Measurements from ENCODE around the gene POU4F3.

Gene POU4F3

DNA sequence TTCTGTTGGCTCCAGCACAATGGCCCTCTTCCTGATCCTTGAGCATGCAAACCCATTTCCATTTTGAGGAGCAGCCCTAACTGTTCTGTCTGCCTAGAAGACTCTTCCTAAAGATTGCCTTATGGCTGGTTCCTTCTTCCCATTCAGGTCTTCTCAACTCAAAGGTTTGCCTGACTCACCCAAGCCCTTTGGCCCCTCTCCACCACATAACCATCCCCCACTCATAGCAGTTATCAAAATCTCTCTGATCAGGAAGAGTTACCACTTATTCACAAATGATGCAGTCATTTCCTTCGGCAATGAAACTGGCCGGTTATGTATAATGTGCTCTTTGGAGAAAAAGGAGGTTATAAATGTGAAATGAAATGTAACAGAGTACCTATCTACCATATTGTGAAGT, 8.9 kb upstream of the POU4F3 start:
- Histone ChIP-seq H3K9me3 (ENCODE audit: control insufficient read depth, low read length) (no peaks in the 10 kb centered on the region), H3K4me3 (ENCODE audit: low read depth, low read length) (no peak overlapping the region)

DNA sequence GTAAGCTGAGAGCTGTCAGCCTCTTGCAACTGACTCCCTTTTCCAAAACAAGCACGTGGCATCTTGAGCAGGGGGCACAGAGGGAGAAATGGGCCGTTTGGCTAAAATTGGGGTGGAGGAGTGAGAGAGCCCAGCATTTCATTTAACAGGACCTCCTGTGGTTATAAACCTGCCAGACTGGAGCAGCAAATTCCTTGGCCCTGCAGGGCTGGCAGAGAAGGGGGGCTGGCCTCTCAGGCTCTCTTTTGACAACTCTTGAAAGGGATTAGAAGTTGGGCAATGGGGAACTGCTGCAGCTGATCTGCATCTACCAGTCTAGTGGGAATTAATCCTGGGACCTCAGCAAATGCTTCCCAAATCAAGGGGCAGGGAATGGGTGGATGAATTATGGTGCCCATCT, 7.2 kb upstream of the POU4F3 start:
- H3K27ac ChIP-seq, result no peak overlapping the region
- no peak overlapping the region for H2AFZ ChIP-seq
- no peaks in the 10 kb centered on the region for H3K79me2 ChIP-seq
- H3K4me1 ChIP-seq, result no peaks in the 10 kb centered on the region
- no peak overlapping the region for H3K4me3 ChIP-seq (ENCODE audit: low read depth, low read length)
- no peak overlapping the region for H3K9ac ChIP-seq
- no peaks in the 10 kb centered on the region for H3K36me3 ChIP-seq (ENCODE audit: control insufficient read depth, insufficient read depth, low read length)
- no peaks in the 10 kb centered on the region for H3K9me3 ChIP-seq (ENCODE audit: control insufficient read depth, low read length)
- H3K27me3 ChIP-seq (ENCODE audit: control insufficient read depth, insufficient read depth, low read length), result peaks cover 8% of the 10 kb centered on the region
- no peak for TF ChIP-seq CTCF (IDR thresholded peaks at IDR 0.05)
- no peak overlapping the region for H3K4me2 ChIP-seq (ENCODE audit: low read length)

More for the DNA sequence above, 8.9 kb upstream of the POU4F3 start:
- H3K36me3 ChIP-seq (ENCODE audit: control insufficient read depth, insufficient read depth, low read length), result no peaks in the 10 kb centered on the region
- H3K79me2 ChIP-seq, result no peaks in the 10 kb centered on the region
- no peak overlapping the region for H3K27ac ChIP-seq
- no peak for TF ChIP-seq CTCF (IDR thresholded peaks at IDR 0.05)
- no peak overlapping the region for H3K4me2 ChIP-seq (ENCODE audit: low read length)
- H3K9ac ChIP-seq, result no peak overlapping the region
- H2AFZ ChIP-seq, result no peak overlapping the region
- H3K27me3 ChIP-seq (ENCODE audit: control insufficient read depth, insufficient read depth, low read length), result peaks cover 8% of the 10 kb centered on the region
- H3K4me1 ChIP-seq, result no peaks in the 10 kb centered on the region

GRCh38 chr5:146334074-146334533, 4.5 kb upstream of the POU4F3 start:
- H3K4me1 ChIP-seq, result no peaks in the 10 kb centered on the region
- no peak overlapping the region for H3K27ac ChIP-seq
- no peak overlapping the region for H3K4me3 ChIP-seq (ENCODE audit: low read depth, low read length)
- H3K79me2 ChIP-seq, result no peaks in the 10 kb centered on the region
- H3K9me3 ChIP-seq (ENCODE audit: control insufficient read depth, low read length), result no peaks in the 10 kb centered on the region
- no peaks in the 10 kb centered on the region for H3K36me3 ChIP-seq (ENCODE audit: control insufficient read depth, insufficient read depth, low read length)
- no peak overlapping the region for H3K4me2 ChIP-seq (ENCODE audit: low read length)
- H2AFZ ChIP-seq, result no peak overlapping the region
- TF ChIP-seq CTCF (IDR thresholded peaks at IDR 0.05), result no peak
- peaks cover 14% of the 10 kb centered on the region for H3K27me3 ChIP-seq (ENCODE audit: control insufficient read depth, insufficient read depth, low read length)
- no peak overlapping the region for H3K9ac ChIP-seq

DNA sequence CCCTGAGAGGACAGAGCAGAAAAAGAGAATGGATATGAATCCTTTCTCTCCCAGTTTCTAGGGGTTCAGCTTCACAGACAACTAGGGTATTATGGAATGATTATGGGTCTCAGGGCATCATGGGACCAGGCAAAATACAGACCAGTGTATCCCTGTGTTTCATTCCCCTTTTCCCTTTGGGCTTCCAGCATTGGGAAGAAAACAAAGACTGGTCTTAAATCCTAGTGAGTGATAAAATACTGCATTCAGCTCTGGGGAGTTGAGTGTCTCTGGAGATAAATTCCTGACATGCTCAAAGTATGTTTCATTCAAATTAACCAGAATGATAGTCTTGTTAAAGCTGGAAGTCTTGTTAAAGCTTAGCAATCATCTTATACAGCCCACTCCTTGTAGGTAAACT, 2.4 kb upstream of the POU4F3 start:
- Histone ChIP-seq H3K79me2 (no peaks in the 10 kb centered on the region), H3K4me3 (ENCODE audit: low read depth, low read length) (no peak overlapping the region), H3K4me2 (ENCODE audit: low read length) (no peak overlapping the region), H3K9ac (no peak overlapping the region), H3K4me1 (peaks cover 3% of the 10 kb centered on the region), H2AFZ (no peak overlapping the region), H3K9me3 (ENCODE audit: control insufficient read depth, low read length) (no peaks in the 10 kb centered on the region), H3K27ac (no peak overlapping the region), H3K36me3 (ENCODE audit: control insufficient read depth, insufficient read depth, low read length) (no peaks in the 10 kb centered on the region), H3K27me3 (ENCODE audit: control insufficient read depth, insufficient read depth, low read length) (peaks cover 15% of the 10 kb centered on the region)
- TF ChIP-seq CTCF (IDR thresholded peaks at IDR 0.05), result no peak

- no peak overlapping the region for H3K4me3 ChIP-seq (ENCODE audit: low read depth, low read length)
- H3K36me3 ChIP-seq (ENCODE audit: control insufficient read depth, insufficient read depth, low read length), result no peaks in the 10 kb centered on the region
- TF ChIP-seq CTCF (IDR thresholded peaks at IDR 0.05), result no peak
These were observed 1.3 kb upstream of the POU4F3 start for GRCh38 chr5:146337264-146337904.

More at GRCh38 chr5:146337264-146337904, 1.3 kb upstream of the POU4F3 start:
- Histone ChIP-seq H3K4me1 (peaks cover 3% of the 10 kb centered on the region), H3K4me2 (ENCODE audit: low read length) (no peak overlapping the region), H3K79me2 (no peaks in the 10 kb centered on the region), H3K27me3 (ENCODE audit: control insufficient read depth, insufficient read depth, low read length) (peaks cover 26% of the 10 kb centered on the region), H3K9ac (no peak overlapping the region), H3K27ac (no peak overlapping the region), H2AFZ (no peak overlapping the region), H3K9me3 (ENCODE audit: control insufficient read depth, low read length) (no peaks in the 10 kb centered on the region)
